ENCODE data around the gene PLEKHA5. TPM values are rescaled to one million over a fixed set of nuclear protein-coding genes. Genes with fewer than 3 reads are reported as not detected.

The PLEKHA5 gene
- total and polyA plus RNA-seq, 2 experiments from 2014 or later, result 82.8 to 112 TPM

- Histone ChIP-seq H3K27ac (ENCODE audit: low read depth) (no peak overlapping the region), H3K36me3 (ENCODE audit: insufficient read depth) (no peaks in the 10 kb centered on the region), H3K4me1 (ENCODE audit: insufficient read depth) (peaks cover 8% of the 10 kb centered on the region; the same call in 1 of the 2 replicates), H3K79me2 (replicated peaks; ENCODE audit: insufficient read depth) (peaks cover 92% of the 10 kb centered on the region), H4K20me1 (replicated peaks; ENCODE audit: insufficient read depth) (no peaks in the 10 kb centered on the region; the same call in none of the 2 replicates), H3K4me2 (no peak overlapping the region), H3K4me3 (no peak overlapping the region), H3K27me3 (ENCODE audit: insufficient read depth) (no peaks in the 10 kb centered on the region), H3F3A (replicated peaks; ENCODE audit: low read depth) (no peaks in the 10 kb centered on the region), H3K9me2 (ENCODE audit: insufficient read depth) (no peaks in the 10 kb centered on the region), H2AFZ (no peak overlapping the region)
- no peak for DNase-seq (ENCODE audit: low spot score)
- H3K27me3 Mint-ChIP-seq (ENCODE audit: insufficient read depth, low read depth, poor library complexity), result peaks cover 4% of the 10 kb centered on the region
- no peak for ATAC-seq
- no peaks in the 10 kb centered on the region for H3K9me3 Mint-ChIP-seq
- no peaks in the 10 kb centered on the region for H3K36me3 Mint-ChIP-seq (ENCODE audit: low read depth)
- no peak overlapping the region for H3K4me3 Mint-ChIP-seq
- H3K27ac Mint-ChIP-seq, result no peak overlapping the region
- peaks cover 9% of the 10 kb centered on the region for H3K4me1 Mint-ChIP-seq
- TF ChIP-seq EZH2phosphoT487 (IDR thresholded peaks at IDR 0.05; ENCODE audit: unreplicated experiment) (no peak), ZNF114 (CRISPR knock-in tag; IDR thresholded peaks at IDR 0.05) (no peak), STAT1 (IDR thresholded peaks at IDR 0.05; ENCODE audit: unreplicated experiment) (no peak), CTCF (conservative IDR thresholded peaks at IDR 0.05; ENCODE audit: low read depth in 2 of 2) (no peak), POLR2AphosphoS5 (IDR thresholded peaks at IDR 0.05; ENCODE audit: low read depth) (no peak), ZNF462 (CRISPR knock-in tag; IDR thresholded peaks at IDR 0.05) (no peak), ZNF331 (CRISPR knock-in tag; IDR thresholded peaks at IDR 0.05; ENCODE audit: low read depth) (no peak), NANOG (IDR thresholded peaks at IDR 0.05; ENCODE audit: borderline replicate concordance) (no peak)
Observed at GRCh38 chr12:19245666-19246065, 116.1 kb downstream of the PLEKHA5 start.

Data from GM23338 (cell line).